Vagina (tissue), 2 donors: ENCODE data around the gene MPV17L2.

Source experiments
- CTCF ChIP-seq, 3 experiments: fragments of 450-650 bp in 2 of 3; fragments of 200-600 bp in 1 of 3; sonication (generic) in 1 of 3; IDR thresholded peaks; one replicate each; pipeline ENCODE4 v1.5.1; 2017 to 2019; ENCODE audit warnings: antibody characterized with exemption in 3 of 3, mild to moderate bottlenecking in 2 of 3, moderate library complexity in 2 of 3
- POLR2A ChIP-seq, 2 donors: fragments of 450-650 bp; IDR thresholded peaks; one replicate each; pipeline ENCODE4 v1.6.1; 2017; ENCODE audit warnings: antibody characterized with exemption in 2 of 2, mild to moderate bottlenecking in 2 of 2, moderate library complexity in 2 of 2
- POLR2AphosphoS5 ChIP-seq, 2 donors: sonication (generic); formaldehyde crosslinking; IDR thresholded peaks; one replicate each; pipeline ENCODE4 v1.9.0; 2017; ENCODE audit warnings: antibody characterized with exemption in 2 of 2, mild to moderate bottlenecking in 2 of 2, low read depth in 1 of 2; ENCODE audit not compliant: insufficient read depth in 1 of 2

GRCh38 chr19:18216789-18217188 lies 23.8 kb downstream of the MPV17L2 start:
- TF ChIP-seq CTCF (IDR thresholded peaks at IDR 0.05) (no peak), POLR2A (IDR thresholded peaks at IDR 0.05) (no peak), POLR2AphosphoS5 (IDR thresholded peaks at IDR 0.05; ENCODE audit: insufficient read depth in 1 of 2, low read depth in 1 of 2) (no peak)
